ENCODE results near the gene SLC4A2.
A peak's percentile ranks its signal among the peaks of the same experiment; 100 is the strongest.

Gene SLC4A2

DNA sequence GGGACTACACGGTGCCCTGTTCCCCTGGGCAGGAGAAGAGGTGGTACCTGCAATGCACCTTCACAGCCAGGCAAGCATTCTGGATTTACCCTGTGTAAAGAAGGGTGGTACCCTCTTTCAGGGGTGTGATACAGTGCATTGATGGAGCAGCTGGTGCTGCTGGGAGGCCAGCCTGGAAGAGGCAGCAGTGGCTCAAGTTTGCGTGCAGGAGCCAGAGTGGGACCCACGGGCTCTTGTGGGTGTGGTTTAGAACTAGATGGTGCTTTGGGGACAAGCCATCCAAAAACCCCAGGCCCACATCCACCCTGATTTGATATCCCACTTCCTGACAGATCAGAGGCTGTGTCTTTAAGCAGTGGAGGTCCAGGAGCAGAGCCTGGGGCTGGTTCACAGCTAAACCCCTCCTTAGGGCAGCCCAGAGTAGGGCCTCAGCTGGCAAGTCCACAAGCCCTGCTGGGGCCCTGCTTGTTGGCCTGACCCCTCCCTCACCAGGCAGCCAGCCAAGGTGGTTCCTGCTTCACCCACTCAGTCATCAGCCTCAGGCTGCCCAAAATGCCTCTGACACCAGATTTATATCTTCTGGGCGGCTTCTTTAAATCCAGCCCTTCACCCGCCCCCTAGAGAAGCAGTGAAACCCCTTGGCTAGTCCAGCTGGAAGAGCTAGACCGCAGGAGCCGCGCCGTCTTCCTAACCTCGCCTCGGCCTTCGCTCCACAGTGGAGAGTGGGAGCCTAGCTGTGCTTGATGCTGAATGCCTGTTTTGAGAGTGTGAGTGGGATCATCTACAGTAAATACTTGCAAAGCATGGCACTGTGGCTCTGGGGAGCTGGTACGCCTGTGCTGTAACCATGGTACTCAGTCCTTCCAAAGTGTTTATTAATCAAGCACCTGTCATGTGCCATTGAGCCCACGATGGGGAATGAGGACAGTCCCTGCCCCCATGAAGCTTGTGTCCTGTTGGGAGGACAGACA, 12.5 kb upstream of the SLC4A2 start:
- DNase-seq: no peak

DNA sequence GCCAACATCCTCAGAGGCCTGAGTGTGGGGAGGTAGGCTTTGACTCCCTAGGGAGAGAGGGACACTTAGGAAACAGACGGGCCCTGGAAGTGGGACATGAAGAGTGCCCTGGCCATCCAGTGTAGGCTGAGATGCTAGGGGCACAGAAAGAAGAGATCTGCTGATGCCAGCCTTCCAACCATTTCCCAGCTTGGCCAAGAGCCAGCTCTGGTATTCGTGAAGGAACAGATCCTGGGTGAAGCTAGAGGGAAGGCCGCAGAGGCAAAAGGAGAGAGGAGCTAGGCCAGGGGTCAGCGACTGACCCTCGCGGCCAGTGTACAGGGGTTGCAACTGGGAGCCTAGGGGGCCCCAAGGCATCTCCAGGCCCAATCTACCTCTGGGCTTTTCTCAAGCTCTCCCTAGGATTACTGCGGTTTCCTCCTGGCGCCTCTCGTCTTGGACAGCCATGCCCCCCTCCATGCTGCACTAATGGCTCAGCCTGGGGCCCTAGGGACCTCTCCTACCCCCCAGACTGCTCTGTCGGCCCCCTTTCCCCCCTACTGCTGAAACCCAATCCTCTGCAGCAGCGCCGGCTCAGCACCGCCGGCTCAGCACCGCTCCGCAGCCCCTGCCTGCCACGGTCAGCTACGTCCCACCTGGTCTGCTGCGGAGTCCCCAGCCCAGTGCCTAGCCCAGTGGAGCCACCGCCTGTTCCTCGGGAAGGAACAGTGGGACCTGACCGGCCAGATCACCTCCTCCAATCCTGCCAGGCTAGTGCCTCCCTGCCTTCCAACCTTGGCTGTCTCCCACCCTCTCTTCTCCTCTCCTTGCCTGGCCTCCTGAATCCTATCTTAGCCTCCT, 11.2 kb upstream of the SLC4A2 start, which contains the start of gene ASIC3:
TSS of gene ASIC3 (plus strand) at position 556 of the 840 bp plus-strand sequence. CDS start 355 bp downstream, outside the sequence.
- no peak for DNase-seq

DNA sequence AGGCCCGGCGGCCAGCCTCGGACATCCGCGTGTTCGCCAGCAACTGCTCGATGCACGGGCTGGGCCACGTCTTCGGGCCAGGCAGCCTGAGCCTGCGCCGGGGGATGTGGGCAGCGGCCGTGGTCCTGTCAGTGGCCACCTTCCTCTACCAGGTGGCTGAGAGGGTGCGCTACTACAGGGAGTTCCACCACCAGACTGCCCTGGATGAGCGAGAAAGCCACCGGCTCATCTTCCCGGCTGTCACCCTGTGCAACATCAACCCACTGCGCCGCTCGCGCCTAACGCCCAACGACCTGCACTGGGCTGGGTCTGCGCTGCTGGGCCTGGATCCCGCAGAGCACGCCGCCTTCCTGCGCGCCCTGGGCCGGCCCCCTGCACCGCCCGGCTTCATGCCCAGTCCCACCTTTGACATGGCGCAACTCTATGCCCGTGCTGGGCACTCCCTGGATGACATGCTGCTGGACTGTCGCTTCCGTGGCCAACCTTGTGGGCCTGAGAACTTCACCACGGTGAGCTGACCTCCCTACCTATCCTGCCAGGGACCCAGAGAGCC, 10.4 kb upstream of the SLC4A2 start:
- no peak for DNase-seq

DNA sequence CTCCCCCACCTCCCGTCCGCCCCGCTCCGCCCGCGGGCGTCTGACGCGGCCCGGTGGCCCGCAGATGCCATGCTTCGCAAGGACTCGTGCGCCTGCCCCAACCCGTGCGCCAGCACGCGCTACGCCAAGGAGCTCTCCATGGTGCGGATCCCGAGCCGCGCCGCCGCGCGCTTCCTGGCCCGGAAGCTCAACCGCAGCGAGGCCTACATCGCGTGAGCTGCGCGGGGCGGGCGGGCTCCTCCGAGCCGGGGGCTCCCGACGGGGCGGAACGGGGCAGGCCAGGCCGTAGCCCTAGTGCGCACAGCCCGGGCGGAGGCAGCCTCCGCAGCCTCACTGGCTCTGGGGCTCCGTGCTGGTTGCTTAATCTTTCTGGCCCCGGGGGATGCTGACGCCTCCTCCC, 8.3 kb upstream of the SLC4A2 start:
- no peak for DNase-seq

DNA sequence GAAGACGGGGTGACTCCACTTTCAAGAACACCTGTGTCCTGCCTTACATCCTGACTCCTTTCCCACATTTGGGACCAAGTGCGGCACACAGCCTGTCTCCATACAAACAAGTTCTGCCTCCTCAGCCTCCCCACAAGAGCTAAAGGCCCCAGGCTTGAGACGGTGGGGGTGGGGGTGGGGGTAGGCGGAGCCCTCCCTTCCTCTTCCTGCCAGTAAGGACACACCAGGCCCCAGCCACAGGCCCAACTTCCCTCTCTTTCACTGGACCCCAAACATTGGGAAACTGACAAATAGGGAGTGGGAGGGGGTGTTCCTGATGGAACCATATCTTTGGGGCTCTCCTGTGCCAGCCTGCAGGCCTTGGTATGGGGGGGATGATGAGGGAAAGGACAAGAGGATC, 6.3 kb upstream of the SLC4A2 start:
- DNase-seq: no peak

- no peak for DNase-seq
Measured at GRCh38 chr7:151053751-151054150, 5.6 kb upstream of the SLC4A2 start.

GRCh38 chr7:151056283-151056665, 3.1 kb upstream of the SLC4A2 start:
- DNase-seq: no peak

GRCh38 chr7:151056666-151057505, 2.5 kb upstream of the SLC4A2 start:
- DNase-seq: no peak

DNA sequence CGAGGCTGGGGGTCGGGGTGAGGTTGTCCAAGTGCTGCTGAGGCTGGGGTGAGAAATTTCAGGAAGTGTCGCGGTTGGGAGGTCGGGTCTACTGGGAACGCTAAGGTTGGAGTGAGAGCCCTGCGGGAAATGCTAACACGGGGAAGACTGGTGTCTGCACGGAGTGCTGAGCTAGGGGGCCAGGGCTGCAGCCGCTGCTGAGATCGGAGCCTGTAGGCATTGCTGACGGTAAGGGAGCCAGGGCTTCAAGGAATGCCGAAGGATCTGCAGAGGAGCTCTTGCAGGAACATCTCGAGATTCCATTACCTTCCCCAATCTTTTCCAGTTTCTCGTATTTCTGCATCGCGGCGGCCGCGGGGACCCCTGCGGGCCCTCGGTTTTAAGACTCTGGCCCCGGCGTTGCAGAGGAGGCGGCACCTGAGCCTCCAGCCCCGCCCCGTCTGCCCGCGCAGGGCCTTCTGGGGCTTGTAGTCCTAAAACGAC, 1.8 kb upstream of the SLC4A2 start, which contains the start of gene CDK5:
TSS of gene CDK5 (minus strand) at position 392 of the 483 bp plus-strand sequence. CDS start at position 343, 49 bp downstream.
- DNase-seq: no peak

DNA sequence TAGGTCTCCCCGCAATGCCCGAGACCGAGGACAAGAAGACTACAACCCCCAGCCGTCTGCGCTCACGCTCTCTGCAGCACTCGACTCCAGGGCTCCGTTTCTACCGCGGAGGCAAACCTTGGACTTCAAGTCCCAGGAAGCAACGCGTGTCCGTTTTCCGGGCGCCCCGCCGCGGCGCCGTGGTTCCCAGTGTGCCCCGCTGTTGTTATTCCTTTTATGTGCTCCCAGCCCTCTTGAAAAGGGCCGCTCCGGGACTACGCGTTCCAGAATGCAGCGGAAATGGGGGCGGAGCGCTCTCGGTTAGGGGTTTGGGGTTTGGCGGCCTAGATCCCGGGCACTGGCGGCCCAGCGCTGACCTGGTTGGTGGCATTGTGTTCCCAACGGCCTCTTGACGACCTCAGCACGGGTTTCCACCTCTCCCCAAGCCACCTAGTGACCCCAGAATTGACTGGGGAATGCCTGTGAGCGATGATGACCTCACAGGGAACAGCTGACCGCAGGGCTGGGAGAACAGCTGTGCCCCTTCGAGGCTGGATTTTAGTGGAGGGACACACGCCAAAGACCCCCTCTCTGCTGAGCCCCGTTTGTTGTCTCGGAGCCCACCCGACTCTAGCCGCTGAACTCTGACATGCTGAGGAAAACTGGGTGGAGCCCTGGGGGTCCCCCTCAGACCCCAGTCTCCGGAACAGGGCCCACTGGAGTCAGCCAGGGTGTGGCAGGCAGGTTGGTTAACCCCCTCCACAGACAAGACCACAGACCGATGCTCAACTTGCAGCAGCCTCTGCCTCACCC, 1.2 kb upstream of the SLC4A2 start:
- DNase-seq: peak; percentile 99

- DNase-seq: no peak
Measured at GRCh38 chr7:151058781-151059366, 515 bp upstream of the SLC4A2 start.

DNA sequence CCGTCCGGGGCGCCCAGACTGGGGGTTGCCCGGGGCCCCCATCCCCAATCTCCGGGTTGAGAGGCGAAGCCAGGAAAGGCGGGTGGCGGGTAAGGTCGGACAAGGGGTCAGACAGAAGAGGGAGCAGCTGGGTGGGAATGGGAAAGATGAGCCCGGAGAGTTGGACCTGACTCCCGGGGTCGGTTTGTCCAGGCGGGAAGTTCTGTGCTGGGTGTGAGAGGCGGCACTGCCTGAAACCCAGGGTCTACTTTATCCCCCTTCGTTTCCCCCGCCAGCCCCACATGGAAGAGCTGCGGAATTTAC, 675 bp downstream of the SLC4A2 start:
- no peak for DNase-seq

- no peak for DNase-seq
Measured at GRCh38 chr7:151060416-151061212, 1.2 kb downstream of the SLC4A2 start.

DNA sequence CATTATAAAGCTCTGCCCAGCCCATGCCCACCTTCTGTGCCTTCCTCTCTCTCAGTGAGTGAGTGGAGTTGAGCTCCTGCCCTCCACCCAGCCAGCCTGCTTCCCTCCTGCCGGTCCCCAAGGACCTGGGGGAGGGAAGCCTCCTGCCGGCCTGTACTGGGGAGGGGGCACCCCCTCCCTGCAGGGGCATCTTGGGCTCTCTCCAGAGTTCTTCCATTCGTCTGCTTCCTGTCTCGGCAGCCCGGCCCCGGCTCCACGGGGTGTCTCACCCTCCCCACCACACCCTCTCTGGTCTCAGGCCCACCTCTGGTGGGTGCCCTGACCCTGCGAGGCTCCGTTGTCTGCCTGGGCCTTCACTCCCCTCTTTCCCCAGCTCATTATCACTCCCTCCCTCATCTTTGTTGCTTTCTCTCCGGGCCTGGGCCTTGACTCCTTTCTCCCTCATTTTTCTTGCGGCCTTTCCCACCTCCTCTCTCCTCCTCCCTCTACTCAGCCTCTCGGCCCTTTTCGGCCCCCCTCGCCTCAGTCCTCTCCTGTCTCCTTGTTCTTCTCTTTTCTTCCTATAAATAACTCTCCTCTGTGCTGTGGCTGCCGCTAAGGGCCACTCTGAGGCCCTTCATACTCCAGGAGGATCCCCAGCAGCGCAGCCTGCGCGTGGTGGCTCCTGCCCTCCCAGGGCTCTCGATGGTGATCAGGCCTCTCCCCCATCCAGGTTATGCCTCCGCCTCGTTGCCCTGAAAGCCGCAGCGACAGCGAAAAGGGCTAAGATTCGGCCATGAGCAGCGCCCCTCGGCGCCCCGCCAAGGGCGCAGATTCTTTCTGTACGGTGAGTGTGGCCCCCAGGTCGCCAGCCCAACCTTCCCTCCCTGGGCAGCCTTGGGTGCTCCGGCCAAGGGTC, 2.1 kb downstream of the SLC4A2 start:
- no peak for DNase-seq

DNA sequence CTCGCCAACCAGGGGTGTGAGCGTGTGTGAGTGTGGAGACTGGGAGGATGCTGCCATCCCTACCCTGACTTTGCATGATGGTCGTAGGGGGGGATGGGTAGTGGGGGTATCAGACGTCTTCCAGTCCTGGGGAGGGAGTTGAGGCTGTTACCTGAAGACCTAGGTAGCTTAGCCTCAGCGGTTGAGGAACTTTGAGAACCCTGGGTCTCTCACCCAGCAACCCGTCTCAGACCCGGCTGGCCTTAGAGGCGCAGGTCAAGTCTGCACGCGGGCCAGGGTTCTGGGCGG, 2.7 kb downstream of the SLC4A2 start:
- DNase-seq: no peak

DNA sequence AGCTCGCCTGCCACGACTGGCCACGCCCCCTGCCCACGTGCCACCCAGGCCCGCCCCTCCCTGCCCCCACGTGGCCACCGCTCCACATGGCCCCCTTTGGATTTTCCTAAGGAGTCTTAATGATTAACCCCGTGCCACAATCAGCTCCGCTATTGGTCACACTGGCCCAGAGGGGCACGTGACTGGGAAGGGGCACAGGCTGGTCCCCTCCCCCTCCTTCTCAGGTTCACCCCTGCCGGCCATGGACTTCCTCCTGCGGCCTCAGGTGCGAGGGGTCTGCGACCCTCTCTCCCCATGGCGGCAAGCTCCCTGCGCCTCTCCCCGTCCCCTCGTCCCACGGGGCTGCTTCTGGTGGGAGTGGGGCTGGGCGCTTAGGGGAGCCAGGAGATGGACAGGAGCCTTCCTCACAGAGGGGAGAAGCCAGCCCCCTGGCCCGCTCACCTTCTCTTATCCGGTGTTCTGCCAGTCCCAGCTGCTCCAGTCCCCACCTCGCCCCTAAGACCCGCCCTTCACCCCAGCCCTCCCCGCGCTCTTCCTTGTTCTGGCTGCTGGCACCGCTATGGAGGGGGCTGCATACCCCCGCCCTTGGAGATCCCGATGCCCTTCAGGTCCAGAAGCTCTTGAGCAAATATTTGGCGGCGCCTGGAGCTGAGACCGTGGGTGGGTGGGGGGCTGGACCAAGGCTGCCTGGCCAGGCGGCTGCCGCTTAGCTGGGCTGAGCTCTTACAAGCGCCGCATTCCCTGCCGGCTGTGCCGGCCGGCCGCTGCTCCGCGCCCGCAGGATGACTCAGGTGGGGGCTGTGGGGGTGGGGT, 3.2 kb downstream of the SLC4A2 start:
- DNase-seq: no peak

DNA sequence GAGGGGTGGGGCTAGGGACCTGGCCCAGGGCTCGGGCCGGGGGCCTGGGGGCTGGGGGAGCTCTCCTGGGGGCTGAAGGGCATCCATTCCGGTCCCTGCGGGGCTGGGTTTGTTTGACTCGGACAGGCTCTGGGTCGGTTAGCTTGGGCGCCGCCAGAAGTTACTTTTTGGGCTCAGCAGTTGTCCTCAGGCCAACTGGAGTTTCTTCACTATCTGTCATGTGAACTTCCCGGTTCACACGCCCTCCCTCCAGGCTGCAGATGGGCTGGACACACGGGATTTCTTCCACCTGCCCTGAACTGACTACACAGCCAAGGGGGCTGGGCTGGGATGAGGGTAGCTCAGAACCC, 3.8 kb downstream of the SLC4A2 start:
- no peak for DNase-seq

DNA sequence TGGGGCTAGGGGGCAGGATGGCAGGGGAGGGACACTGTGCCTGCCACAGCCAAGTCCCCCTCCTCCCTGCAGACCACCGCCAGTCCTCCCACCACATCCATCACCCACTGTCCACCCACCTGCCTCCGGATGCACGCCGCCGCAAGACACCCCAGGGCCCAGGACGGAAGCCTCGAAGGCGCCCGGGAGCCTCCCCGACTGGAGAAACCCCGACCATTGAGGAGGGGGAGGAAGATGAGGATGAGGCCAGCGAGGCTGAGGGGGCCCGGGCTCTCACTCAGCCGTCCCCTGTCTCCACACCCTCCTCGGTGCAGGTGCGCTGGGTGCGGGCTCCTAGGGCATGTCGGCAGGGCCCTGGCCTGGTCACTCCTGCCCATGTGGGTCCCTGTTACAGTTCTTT, 5.1 kb downstream of the SLC4A2 start:
- DNase-seq: no peak

DNA sequence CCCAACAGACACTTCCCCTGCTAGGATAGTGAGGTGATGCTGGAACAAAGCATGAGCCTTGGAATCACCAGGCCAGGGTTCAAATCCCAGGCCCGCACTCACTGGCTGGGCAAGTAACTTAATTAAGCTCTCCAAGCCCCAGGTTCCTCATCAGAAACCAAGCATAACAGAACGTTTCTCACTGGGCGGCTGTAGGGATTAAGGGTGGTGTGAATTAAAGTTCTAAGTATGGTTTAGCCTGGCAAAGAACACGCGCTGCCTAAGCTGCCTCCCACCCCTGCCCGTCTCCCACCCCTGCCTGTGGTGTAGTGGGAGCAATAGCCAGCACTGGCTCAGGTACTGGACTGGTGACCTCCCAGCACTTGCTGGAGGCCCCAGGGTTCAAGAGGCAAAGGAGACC, 5.6 kb downstream of the SLC4A2 start:
- DNase-seq: no peak
